Activated naive CD4-positive, alpha-beta T cell treated with anti-CD3 and anti-CD28 coated beads, Interleukin-2, amount 50 U/mL, for 16 hours (primary cell): ENCODE data around the gene ELL2.
A peak's percentile ranks its signal among the peaks of the same experiment; 100 is the strongest.

Source experiments
- DNase-seq: peaks from one replicate; pipeline ENCODE4 v3.0.0-alpha.2; 2020

Gene ELL2

GRCh38 chr5:95961617-95962474, at the start of gene ELL2:
ELL2 (minus strand) TSS chr5:95961851; CDS start chr5:95961721, 130 bp downstream.
- DNase-seq: peak; percentile 96

GRCh38 chr5:96008987-96009647, 47.5 kb upstream of the ELL2 start:
- no peak for DNase-seq

GRCh38 chr5:96008487-96008886, 46.8 kb upstream of the ELL2 start:
- no peak for DNase-seq

GRCh38 chr5:96007051-96007450, 45.4 kb upstream of the ELL2 start:
- DNase-seq: no peak

GRCh38 chr5:96006291-96006690, 44.6 kb upstream of the ELL2 start:
- DNase-seq: no peak

GRCh38 chr5:96004754-96005153, 43.1 kb upstream of the ELL2 start:
- DNase-seq: no peak

GRCh38 chr5:96004087-96004486, 42.4 kb upstream of the ELL2 start:
- DNase-seq: no peak

GRCh38 chr5:96001262-96001661, 39.6 kb upstream of the ELL2 start:
- no peak for DNase-seq

- no peak for DNase-seq
Measured at GRCh38 chr5:96000308-96000707, 38.7 kb upstream of the ELL2 start.

GRCh38 chr5:95996904-95997723, 35.5 kb upstream of the ELL2 start:
- no peak for DNase-seq

GRCh38 chr5:95995962-95996489, 34.4 kb upstream of the ELL2 start:
- no peak for DNase-seq

- DNase-seq: no peak
Measured at GRCh38 chr5:95993776-95994175, 32.1 kb upstream of the ELL2 start.

- no peak for DNase-seq
Measured at GRCh38 chr5:95993266-95993665, 31.6 kb upstream of the ELL2 start.

- DNase-seq: no peak
Measured at GRCh38 chr5:95989283-95990048, 27.8 kb upstream of the ELL2 start.

GRCh38 chr5:95988877-95989276, 27.2 kb upstream of the ELL2 start:
- DNase-seq: no peak

- no peak for DNase-seq
Measured at GRCh38 chr5:95988094-95988493, 26.4 kb upstream of the ELL2 start.

GRCh38 chr5:95986937-95987520, 25.4 kb upstream of the ELL2 start:
- DNase-seq: no peak

- no peak for DNase-seq
Measured at GRCh38 chr5:95986001-95986400, 24.4 kb upstream of the ELL2 start.

GRCh38 chr5:95985249-95985648, 23.6 kb upstream of the ELL2 start:
- DNase-seq: no peak

GRCh38 chr5:95984287-95984938, 22.8 kb upstream of the ELL2 start:
- DNase-seq: no peak

- DNase-seq: no peak
Measured at GRCh38 chr5:95983509-95983908, 21.9 kb upstream of the ELL2 start.
